ENCODE data around the gene LTO1.
A peak's percentile ranks its signal among the peaks of the same experiment; 100 is the strongest.

Gene LTO1

GRCh38 chr11:69644071-69644961, 30.8 kb downstream of the LTO1 start:
- peak; percentile 51 for DNase-seq

GRCh38 chr11:69643646-69644045, 31.5 kb downstream of the LTO1 start:
- DNase-seq: no peak

- peak; percentile 61 for DNase-seq
These were observed 32.1 kb downstream of the LTO1 start for GRCh38 chr11:69642913-69643632.

- no peak for DNase-seq
These were observed 32.6 kb downstream of the LTO1 start for GRCh38 chr11:69642549-69642912.

GRCh38 chr11:69641681-69642548, 33.2 kb downstream of the LTO1 start:
- no peak for DNase-seq

DNA sequence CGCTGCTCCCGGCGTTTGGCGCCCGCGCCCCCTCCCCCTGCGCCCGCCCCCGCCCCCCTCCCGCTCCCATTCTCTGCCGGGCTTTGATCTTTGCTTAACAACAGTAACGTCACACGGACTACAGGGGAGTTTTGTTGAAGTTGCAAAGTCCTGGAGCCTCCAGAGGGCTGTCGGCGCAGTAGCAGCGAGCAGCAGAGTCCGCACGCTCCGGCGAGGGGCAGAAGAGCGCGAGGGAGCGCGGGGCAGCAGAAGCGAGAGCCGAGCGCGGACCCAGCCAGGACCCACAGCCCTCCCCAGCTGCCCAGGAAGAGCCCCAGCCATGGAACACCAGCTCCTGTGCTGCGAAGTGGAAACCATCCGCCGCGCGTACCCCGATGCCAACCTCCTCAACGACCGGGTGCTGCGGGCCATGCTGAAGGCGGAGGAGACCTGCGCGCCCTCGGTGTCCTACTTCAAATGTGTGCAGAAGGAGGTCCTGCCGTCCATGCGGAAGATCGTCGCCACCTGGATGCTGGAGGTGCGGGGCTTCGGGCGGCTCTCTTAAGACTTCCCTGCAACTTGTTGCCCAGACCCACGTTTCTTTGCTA, 34.1 kb downstream of the LTO1 start, which contains the start of gene CCND1:
TSS of gene CCND1 (plus strand) at position 162 of the 587 bp plus-strand sequence. CDS start at position 320, 158 bp downstream.
- DNase-seq: peak; percentile 59

DNA sequence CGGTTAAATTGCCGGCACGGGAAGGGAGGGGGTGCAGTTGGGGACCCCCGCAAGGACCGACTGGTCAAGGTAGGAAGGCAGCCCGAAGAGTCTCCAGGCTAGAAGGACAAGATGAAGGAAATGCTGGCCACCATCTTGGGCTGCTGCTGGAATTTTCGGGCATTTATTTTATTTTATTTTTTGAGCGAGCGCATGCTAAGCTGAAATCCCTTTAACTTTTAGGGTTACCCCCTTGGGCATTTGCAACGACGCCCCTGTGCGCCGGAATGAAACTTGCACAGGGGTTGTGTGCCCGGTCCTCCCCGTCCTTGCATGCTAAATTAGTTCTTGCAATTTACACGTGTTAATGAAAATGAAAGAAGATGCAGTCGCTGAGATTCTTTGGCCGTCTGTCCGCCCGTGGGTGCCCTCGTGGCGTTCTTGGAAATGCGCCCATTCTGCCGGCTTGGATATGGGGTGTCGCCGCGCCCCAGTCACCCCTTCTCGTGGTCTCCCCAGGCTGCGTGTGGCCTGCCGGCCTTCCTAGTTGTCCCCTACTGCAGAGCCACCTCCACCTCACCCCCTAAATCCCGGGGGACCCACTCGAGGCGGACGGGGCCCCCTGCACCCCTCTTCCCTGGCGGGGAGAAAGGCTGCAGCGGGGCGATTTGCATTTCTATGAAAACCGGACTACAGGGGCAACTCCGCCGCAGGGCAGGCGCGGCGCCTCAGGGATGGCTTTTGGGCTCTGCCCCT, 34.7 kb downstream of the LTO1 start:
- DNase-seq: no peak

DNA sequence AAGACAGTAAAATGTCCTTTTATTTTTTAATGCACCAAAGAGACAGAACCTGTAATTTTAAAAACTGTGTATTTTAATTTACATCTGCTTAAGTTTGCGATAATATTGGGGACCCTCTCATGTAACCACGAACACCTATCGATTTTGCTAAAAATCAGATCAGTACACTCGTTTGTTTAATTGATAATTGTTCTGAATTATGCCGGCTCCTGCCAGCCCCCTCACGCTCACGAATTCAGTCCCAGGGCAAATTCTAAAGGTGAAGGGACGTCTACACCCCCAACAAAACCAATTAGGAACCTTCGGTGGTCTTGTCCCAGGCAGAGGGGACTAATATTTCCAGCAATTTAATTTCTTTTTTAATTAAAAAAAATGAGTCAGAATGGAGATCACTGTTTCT, 35.3 kb downstream of the LTO1 start:
- no peak for DNase-seq

- peak; percentile 79 for DNase-seq
These were observed 36.0 kb downstream of the LTO1 start for GRCh38 chr11:69638941-69639681.

DNA sequence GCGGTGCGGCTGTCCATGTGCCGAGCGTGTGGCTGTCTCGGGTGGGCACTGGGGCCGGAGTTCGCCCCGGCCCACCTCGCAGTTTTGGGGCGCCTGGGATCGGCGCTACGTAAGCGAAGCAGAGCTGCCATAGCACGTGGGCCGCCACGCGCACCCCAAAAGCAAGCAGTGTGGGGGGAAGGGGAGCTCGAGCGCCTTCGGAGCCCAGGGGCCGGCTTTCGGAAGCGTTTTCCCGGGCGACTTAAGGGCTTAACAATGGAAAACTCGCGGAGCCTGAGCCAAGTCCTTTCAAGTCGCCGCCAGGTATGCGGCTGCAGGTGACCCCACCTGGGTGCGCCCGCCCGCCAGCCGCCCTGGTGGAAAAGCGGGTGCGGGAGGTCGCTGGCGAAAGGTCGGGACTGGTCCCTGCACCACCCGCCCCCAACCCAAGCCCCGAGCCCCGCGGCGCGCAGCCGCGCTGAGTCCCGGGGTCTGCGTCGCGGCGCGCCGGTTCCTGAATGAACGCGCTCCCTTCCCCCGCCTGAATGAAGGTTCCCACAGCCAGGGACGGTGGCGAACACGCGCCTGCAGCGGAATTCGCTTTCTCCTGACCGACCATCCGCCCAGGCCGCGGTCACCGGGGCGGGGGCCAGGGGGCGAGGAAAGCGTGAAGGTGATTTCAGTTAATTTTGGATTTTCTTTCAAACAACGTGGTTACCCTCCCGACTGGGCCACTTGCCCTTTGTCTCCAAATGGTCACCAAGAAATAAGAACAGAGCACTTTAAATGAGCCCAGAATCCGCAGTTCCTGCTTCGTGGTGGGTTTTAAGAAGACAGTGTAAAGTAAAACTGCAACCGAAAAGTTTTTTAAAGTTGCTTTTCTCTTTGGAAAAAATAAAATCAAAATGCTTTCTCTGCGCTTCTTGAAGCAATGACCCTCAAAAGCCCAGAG, 36.9 kb downstream of the LTO1 start:
- peak; percentile 27 for DNase-seq

DNA sequence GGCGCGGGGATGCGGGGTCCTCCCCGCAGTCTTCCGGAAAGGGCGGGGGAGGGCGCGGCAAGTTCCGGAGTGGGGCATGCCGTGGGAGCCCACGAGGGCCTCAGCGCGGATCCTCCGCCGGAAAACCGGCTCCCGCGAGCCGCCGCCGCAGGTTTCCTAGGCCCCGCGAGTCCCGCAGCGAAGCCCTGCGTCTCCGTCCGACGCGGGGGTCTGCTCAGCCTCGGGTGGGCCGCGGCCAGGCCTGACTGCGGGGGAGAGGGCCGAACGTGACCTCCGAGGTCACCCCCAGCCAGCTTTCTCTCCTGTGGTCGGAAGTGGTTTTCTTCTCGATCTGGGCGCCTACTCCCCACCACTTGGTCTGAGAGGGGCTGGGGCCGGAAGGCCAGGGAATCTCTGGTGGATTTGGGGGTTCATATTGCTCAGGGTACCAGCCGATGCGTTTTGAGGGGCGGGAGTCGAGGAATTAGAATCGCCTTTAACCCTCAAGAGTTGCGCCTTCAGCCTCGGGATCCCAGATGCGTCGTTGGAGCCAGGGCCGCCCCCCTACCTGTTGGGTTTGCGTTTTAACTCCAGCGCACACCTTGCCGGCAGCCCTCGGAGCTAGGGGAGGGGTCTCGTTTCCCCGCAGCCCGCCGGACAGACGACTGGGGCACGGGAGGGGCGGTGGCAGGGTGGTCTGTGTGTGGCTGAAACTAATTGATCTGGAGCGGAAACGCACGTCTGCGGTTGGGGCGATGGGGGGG, 37.8 kb downstream of the LTO1 start:
- no peak for DNase-seq

- DNase-seq: no peak
These were observed 38.5 kb downstream of the LTO1 start for GRCh38 chr11:69636512-69637197.

GRCh38 chr11:69635804-69636511, 39.2 kb downstream of the LTO1 start:
- no peak for DNase-seq

DNA sequence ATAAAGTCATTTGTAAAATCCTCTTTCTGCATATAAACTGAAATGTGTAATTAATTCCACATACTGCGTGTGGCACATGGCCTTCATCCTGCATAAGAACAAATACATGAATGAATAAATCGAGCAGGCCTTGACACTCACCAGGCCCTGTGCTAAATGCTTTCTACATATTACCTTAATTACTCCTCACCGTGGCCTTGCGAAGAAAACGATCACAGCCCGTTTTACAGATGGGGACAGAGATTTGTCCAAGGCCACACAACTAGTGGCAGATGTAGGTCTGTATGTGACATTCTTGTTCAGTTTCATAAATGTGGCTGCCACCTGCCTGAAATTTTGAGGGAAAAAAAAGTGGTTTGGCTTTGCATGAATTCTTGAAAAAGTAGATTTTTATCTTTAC, 40.0 kb downstream of the LTO1 start:
- no peak for DNase-seq

DNA sequence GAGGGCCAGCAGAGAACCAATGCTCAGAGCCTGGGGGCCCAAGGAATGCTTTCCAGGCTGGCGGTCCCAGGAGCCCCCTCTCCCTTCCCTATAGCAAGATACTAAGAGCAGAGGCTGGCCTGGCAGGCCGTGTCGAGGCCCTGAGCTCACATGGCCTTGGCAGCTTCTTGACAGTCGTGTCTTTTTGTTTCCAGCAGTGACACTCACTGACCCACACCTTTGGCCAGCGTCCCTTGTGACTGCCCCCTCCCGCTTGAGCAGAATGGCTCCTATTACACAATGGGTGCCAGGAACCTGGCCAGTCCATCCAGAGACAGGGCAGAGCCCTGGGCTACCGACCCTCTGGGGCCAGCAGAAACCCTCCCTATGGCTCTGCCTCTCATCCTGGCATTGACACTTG, 40.6 kb downstream of the LTO1 start:
- no peak for DNase-seq

- DNase-seq: no peak
These were observed 41.1 kb downstream of the LTO1 start for GRCh38 chr11:69634069-69634468.

DNA sequence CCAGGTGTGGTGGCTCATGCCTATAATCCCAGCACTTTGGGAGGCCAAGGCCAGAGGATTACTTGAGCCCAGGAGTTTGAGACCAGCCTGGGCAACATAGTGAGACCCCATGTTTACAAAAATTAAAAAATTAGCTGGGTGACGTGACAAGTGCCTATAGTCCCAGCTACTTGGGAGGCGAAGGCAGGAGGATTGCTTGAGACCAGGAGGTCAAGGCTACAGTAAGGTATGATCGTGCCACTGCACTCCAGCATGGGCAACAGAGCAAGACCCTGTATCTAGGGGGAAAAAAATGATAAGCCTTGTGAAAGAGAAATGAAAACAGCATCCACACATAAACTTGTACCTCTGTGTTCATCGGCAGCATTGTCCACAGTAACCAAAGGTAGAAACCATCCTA, 42.3 kb downstream of the LTO1 start:
- DNase-seq: no peak

GRCh38 chr11:69630424-69630823, 44.7 kb downstream of the LTO1 start:
- no peak for DNase-seq

Data from NCI-H1105 treated with DMSO at 0.1 percent for 48 hours (cell line).